Measurements from ENCODE around the gene TWIST2.

TWIST2 gene

DNA sequence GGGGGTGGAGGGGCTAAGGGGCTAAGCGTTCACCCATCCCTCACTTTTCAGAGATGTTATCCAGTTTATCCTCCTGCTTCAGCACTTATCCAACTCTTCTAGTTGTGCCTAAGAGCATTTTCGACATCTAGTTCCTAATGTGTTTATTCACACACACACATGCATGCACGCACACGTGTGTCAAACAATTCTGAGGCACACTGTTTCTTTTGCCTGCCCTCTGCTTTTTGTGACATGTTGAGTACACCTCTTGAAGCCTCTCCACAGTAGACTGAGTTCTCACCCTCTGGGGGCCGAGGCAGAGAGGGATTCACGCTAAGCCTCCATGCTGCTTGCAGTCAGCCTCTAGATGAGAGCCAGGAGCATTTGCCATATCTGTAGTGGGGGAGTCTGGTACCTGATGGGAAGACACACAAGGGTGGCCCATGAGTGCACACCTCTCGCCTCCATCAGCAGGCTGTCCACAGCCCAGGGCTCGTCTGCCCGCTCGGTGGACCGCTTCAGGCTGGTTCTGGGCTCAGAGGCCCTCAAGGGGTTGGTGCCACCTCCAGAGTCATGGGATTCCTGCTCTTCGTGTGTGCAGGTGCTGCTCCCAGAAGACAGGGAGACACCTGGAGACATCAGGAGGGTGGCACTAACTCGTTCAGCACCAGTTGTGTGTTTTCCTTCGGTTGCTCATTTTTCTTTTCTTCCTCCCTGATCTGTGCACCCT is 11.9 kb downstream of the TWIST2 start:
- no peak for DNase-seq

DNA sequence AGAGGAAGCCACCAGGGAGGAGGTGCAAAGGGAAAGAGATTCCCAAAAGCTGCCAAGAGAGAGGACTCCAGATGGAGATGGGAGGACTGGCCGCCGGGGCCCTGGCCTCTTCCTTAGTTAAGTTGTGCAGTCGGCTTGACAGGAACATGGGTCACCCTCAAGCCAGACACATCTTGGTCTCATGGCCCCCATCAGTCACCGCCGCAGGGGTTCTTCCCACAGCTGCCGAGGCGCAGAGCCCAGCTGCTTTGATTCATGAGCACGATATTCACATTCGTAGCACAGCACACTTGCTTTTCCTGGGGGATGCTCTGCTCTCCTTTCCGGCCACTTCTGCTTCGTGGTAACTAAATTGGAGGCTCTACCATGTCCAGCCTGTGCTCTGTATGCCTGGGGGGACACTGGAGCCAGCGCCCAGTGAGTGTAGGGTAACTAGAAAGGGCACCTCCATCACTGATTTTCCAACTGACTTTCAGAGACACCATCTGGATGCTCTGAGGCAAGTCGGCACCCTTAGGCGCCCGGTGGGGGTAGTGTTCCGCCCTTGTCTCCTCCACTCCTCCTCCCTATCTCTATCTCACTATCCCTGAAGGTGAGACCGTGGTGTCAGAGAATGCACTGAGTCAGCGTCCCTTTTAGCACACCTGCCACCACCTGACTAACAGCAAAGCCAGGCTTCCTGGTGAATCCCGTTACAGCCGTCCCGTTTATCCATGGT is 13.3 kb downstream of the TWIST2 start:
- DNase-seq, result no peak

DNA sequence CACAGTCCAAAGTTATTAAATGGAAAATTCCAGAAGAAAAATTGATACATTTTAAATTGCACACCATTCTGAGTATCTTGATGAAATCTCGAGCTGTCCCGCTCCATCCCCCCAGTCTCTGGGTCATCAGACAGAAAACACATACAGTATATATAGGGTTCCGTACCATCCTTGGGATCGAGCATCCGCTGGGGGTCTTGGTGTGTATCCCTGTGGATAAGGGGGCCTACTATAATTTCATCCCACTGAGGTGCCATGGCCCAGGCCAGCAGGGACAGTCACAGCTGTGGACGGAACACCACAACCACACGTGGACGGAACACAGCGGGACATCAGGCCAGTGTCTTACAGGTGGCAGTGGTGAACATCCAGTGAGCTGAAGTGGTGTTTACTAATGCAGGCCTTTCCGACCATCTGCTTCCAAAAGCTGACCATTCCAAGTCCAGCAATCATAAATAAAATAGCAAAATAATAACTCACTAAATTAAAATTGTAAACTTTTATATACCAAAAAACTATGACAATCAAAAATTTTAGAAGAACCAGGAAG is 14.0 kb downstream of the TWIST2 start:
- no peak for DNase-seq

DNA sequence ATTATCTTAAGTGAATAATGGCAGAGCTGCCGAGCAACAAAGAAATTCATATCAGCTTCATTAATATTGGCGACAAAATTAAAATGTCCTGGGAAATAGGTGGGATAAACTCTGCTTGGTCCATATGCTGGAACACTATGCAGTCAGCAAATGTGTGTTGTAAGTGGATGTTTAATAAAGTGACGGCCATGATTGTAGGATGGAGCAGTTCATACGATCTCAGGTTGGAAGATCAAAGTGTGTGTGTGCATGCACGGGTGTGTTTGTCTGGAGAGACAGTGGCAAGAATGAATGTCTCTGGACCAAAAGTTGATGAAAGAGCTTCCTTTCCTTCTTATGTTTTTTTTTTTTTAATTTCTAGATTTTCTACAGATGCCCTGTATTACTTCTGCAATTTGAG is 14.8 kb downstream of the TWIST2 start:
- no peak for DNase-seq

DNA sequence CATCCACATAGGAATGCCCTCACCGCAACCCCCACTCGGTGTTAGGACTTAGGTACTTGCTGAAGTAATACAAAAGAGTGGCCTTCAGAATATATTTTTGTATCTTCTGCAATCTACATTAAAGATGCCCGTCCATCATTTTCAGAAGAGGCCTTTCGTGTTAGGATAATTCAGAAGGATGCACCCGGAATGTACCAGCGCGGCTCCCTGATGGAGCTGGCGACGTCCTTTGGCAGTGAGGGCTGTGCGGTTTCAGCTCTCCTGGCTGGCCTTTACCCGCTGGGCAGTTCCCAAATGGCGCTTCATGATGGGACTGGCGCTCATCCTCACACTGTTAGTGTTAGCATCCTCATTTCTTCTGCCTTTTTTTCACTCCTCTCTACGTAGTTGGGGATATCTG is 15.3 kb downstream of the TWIST2 start:
- DNase-seq, result no peak

DNA sequence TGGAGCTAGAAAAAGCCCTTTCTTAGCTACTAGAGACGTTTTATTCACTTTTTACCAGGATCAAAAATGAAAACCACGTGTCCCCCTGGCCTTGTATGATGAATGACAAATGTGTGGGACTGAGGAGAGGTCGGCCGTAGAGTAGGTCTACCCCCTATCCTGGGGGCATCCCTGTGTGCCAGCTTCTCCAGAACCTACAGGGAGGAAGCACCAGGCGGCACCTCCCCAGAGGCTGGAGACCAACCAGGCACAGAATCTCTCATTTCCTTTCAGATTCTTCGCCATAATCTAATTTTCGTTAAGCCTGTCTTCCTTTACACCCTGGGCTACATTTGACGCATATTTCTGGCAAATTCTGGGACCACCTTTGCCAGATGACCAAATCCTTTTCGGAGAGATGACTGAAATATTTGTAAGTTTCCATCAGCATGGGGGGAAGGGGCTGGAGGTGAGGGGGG is 15.9 kb downstream of the TWIST2 start:
- DNase-seq, result no peak

DNA sequence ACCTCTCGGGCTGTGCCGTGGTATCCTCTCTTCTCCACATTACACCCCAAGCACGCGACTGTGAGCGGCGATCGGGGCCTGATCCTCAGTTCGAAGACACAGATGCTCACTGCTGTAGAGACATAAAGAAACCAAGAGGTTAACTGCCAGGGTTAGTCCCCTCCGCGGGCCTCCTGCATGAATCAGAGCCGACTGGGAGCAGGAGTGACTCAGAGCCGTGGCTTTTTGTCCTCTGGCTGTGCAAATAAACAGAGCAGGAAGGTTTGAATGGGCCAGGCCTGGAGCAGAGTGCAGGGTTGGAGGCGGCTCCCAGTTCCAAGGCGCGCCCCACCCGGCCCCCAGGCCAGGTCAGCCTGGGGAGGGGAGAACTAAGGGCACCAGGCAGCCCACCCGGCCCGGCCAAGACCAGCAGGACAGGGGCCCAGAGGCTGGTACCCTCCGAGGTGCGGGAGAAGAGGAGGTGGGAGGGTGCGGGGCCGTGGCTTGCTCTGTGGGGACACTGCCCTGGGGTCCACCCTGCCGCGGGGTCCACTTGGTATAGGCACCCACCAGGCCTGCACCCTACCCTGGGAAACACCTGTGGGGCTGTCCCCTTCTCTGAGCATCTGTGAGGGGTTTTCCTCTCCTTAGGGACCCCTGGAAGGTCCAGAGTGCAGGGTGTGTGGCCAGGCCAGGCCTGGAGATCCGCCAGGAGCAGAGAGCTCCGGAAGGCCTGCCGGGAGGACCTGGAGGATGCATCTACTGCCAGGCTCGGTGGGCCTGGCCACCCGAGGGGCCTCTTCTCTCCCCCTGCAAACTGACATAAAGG is 16.5 kb downstream of the TWIST2 start:
- DNase-seq, result no peak

DNA sequence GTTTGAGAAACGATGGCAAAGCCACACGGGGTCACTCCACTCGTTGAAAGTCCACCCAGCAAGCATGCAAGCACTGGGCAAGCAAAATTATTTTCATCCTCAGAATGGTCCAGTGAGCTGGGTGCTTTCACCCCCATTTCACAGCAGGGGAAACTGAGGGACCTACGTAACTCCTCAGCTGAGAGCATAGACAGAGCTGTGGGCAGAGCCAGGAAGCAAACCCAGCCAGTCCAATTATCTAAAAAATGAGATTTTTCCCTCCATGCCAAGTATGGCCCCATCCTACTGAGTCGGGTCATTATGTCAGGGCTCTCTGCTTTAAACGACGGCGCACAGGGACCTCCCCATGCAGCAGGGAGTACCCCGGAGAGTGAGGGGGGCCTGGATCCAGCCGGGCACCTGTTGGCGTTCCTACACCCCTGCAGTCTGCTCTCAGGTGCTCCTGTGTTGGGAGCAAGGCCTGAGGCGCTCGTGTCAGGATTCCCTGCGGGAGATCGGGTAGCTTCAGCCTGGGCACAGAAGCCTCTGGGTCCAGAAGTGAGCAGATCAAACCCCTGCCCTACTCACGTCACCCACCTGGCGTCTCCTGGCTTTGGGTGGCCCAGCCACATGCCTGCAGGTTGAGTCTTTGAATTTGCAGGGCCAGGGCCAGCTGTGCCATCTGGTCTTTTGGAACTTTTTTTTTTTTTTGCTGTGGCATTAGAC is 17.3 kb downstream of the TWIST2 start:
- no peak for DNase-seq

DNA sequence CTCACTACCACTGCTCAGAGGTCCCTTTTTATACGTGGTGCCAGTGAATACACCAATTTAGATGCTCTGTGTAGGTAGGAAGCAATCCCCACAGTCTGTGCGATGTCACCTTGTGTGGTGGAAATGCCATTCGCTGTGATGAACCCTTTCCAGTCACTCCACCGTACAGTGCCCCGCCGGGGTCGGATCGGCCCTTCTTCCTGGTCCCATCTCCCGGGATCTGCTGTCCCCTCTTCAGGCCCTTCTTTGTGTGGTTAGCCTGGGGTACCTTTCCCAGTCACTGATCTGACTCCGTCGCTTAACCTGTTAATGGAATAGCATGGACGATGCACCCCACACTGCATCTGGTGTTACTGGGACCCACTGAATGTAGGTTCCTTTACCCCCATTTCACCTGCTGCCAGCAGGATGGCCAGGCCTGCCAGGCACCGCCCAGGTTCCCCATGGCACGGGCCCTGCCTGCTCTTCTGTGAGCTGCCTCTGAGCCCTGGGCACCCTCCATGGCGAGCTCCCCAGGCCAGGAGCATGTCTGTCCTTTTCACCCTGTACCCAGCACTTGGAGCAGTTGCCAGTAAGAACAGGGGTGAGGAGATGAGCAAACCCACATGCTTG is 18.0 kb downstream of the TWIST2 start:
- DNase-seq, result no peak

DNA sequence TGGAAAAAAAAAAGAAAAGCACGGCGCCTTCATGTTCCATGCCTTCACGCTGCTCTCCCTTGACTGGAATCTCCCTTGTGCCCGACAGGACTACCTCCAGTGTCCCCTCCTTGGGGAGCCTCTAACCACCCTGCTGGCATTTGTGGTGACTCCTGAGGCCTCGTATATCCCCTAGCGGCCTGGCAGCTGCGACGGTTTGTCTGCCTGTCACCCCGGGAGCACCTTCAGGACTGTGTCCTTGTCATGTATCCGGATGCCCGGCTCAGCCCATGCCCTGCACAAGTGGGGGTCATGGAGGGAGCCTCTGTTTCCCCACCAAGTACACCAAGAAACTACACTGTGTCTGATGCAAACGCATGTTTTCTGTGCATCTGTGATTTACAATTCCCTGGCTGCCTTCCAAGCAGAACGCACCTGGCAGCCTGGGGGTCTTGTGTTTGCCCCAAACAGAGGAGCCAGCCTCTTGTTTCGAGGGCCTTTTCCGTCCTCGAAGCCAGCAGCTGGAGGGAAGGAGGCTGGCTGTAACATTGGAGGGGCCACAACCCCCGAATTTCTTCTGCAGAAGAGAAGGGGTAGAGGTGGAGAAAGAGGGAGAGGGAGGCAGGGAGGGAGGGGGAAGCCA is 18.9 kb downstream of the TWIST2 start:
- no peak for DNase-seq

DNA sequence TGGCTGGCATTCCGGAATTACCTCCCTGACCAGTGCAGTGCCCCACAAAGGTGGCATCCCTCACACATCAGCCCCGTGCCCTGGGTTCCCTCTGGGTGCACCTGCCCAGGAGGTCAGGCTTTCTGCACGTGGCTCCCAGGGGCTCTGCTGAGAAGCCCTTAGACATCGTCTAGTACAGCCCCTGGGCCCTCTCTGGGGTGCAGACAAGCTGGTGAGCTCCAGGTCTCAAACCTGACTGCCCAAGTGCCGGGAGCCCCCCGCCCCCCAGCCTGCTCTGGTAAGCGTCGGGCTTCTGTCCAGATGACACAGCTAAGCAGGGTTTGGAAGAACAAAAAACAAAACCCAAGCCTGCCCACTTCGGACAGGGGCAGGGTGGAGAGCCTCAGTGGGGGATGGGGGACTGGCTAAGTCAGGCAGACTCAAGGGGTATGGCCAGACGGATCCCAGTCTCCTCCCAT is 20.2 kb downstream of the TWIST2 start:
- no peak for DNase-seq

DNA sequence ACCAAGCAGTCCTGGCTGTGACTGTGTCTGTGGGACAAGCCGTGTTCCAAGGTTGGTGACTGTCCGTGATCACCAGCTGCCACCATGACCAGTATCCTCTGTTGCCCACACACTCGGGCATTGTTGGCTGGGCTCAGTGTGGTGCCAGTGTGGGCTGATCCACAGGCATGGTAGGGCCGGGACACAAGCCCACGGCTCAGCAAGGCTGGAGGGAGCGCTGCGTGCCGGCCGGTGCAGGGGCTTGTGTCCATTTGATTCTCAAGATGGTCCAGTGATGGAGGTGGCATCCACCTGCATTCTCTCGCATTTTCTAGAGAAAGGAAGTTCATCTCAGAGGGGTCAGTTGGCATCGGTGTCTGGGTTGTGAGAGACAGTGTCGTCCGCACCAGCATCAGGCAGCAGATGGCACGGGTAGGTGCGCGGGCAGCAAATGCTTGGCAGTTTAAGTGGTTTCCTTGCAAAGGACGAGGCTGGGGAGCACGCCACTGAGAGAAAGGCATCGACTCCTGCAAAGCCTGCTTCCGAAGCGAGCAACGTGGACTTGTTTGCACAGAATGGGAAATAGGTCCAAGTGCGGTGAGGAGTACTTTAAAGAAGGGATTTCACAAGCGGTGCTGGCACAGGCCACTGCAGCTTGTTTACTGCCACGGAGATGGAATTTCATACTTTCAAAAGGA is 20.9 kb downstream of the TWIST2 start:
- no peak for DNase-seq

DNA sequence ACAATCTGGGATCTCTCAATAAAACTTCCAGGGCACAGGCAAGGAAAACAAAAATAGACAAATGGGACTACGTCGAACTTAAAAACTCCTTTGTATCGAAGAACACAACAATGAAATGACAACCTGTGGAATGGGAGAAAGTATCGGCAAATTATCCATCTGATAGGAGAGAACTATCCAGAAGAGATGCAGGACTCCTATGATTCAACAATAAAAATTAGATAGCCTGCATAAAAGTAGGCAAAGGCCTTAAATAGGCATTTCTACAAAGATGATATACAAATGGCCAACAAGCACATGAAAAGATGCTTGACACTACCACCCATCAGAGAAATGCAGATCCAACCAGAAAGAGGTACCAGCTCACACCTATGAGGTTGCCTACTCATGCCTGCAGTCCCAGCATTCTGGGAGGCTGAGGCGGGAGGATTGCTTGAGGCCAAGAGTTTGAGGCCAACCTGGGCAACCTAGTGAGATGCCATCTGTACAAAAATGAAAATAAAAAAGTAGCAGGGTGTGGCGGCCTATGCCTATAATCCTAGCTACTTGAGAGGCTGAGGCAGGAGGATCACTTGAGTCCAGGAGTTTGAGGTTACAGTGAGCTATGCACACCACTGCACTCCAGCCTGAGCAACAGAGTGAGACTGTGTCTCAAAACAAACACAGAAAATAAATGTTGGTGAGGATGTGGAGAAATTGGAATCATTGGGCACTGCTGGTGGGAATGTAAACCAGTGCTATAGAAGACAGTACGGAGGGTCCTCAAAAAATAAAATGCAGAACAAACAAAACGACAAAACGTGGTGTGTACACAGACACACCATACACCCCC is 21.6 kb downstream of the TWIST2 start:
- DNase-seq, result no peak

DNA sequence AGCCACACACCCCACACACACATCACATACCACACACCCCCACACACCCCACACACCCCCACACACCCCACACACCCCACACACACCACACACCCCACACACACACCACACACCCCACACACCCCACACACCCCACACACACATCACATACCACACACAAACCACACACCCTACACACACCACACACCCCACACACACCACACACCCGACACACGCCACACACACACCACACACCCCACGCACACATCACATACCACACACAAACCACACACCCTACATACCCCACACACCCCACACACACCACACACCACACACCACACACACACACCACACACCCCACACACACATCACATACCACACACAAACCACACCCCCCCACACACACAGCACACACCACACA is 22.4 kb downstream of the TWIST2 start:
- no peak for DNase-seq

DNA sequence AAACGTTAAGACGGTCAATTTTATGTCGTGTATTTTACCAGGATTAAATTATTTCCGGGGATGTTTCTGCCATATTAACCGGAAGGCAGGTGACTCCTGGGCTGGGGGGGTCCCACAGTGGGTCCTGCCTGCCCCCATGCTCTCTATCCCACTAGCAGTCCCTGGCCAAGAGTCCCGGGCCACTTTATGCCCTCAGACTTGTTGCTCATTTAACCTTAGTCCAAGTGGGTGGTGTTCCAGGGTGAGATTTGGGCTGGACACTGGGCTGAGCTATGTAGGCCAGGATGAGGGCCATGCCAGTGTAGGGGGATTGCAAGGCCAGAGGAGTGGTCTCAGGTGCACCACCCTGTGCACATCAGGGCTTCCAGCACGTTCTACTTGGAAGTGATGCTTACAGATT is 24.1 kb downstream of the TWIST2 start:
- no peak for DNase-seq

DNA sequence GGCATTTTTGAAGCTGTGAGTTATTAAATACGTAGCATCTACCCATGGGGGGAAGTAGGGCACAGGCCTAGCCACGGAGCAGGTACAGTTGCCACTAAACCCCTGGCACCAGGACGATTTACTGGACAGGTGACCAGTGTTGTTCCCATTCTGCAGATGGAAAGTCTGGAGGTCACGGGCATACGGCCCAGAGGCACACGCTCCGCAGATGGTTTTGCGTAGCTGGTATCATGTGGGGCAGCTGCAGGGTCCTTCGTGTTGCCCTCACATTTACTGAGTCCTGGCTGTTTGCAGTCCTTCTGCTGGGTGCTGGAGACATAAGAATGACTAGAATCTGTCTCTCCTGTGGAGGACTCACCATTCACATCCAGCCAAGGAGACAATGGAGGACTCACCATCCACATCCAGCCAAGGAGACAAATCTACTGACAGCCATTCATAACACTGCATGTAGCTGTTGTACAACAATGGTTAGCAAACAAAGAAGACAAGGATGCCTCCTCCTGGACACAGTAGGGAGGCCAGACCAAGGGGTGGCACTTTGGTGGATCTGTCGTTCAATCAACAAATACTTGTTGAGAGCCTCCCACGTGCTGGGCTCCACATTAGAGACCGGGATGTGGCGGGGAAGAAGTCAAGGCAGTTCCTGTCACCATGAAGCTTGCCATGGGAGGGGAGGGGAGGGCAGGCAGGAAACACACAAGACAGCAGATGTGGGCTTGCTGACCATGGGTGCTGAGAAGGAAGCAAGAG is 24.9 kb downstream of the TWIST2 start:
- no peak for DNase-seq

DNA sequence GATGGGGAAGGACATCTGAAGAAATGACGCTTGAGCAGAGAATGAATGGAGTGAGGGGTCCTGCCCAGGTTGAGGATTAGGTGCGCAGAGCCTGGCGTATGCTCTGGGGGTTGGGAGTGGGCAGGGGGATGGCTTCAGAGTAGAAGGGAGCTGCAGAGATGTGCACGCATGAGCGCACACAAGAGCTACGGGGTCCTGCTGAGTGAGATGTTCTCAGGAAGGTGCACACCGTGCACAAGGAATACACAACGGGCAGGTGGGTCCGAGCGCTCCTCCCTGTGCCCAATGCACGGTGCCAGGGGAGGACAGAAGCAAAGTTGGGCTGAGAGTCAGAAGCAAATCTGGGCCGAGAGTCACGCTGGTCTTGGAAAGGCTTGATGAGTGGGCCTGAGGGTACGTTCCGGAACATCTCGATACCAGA is 25.5 kb downstream of the TWIST2 start:
- no peak for DNase-seq

DNA sequence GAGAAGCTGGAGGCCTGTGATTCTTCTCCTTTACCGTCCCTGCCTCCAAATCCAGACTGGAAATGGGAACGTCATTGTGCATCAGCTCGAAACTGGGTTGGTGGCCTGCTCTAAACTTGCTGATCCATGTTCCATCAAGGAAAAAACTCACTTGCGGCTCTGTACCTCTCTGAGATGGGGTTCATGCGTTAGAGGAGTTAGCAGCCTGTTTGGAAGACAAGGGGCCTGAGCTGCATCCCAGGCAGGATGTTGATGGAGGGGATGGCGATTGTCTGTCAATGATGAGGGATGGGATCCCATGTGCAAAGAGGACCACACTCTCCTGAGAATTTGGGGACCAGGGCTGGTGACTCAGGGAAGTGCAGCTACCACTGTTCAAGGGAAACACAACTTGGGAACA is 26.0 kb downstream of the TWIST2 start:
- no peak for DNase-seq

DNA sequence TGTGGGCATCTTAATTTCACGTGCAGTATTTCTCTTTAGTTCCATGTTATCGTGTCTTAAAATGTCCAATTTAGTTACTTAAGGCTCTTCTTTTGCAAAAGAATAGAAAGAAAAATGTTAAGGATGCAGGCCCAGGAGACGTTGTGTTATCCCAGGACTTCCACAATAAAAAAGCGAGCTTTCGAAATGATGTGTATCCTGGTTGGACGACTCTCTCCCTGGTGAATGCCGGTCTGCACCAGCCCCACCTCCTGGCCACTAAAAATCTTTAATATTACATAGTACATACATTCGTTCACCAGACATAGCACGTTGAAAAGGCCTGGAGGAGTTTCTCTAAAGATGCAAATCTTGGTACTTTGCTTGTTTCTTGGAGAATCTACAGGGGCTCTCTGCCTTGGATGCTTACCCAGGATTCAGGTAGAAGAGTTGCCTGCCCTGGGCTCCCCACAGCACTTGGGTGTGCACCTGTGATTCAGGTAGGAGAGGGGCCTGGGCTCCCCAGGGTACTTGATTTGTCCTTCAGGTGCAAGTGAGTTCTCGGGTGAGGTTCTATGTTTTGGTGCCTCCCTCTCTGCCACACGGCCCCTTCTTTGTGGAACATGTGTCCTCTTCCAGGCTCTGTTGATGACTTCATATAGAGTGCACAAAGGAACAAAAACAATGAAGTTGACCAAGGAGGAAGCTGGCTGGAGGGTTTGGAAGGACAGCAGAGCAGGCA is 26.6 kb downstream of the TWIST2 start:
- DNase-seq, result no peak
